GM21723 (cell line): ENCODE measurements around the gene MMS19.
"Not testable (repeated sequence)": the region's sequence is repeated elsewhere in the genome, so short reads cannot be mapped to it uniquely, and the experiment has no call there.

Experiments used
- ATAC-seq: cut with Tn5 transposase; IDR thresholded peaks from one replicate; pipeline ENCODE4 v1.9.1; 2021; ENCODE audit warnings: mild to moderate bottlenecking, moderate library complexity; ENCODE audit not compliant: unreplicated experiment

The MMS19 gene

DNA sequence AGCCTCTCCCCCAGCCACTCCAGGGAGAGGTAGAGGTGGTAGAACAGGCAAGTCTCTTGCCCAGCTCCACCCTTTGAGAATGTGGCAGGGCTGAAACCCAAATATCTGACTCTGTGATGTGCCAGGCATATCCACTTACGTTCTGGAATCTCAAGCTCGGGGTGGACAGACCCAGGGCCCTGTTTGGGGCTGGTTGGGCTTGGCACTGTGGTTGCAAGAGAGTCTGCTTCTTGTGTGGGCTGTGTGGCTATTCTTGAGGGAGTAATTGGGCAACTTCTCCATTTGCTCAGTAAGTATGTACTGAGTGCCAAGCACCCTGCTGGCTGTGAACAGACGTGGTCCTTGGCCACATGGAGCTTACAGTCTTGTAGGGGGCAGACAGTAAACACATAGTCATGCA, 5.2 kb upstream of the MMS19 start:
- ATAC-seq, result no peak

DNA sequence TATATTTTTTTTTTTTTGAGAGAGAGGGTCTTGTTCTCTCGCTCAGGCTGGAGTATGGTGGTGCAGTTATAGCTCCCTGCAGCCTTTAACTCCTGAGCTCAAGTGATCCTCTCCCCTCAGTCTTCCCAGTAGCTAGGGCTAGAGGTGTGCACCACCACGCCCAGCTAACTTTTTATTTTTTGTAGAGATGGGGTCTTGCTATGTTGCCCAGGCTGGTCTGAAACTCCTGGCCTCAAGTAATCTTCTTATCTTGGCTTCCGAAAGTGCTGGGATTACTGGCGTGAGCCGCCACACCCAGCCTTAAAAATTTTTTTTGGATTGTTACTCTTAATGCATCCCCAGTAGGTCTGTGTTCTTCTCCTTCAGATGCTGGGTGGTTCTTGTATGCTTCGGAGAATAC, 4.7 kb upstream of the MMS19 start:
- ATAC-seq, result no peak

- ATAC-seq, result no peak
Observed at GRCh38 chr10:97500297-97500575, 2.0 kb upstream of the MMS19 start.

DNA sequence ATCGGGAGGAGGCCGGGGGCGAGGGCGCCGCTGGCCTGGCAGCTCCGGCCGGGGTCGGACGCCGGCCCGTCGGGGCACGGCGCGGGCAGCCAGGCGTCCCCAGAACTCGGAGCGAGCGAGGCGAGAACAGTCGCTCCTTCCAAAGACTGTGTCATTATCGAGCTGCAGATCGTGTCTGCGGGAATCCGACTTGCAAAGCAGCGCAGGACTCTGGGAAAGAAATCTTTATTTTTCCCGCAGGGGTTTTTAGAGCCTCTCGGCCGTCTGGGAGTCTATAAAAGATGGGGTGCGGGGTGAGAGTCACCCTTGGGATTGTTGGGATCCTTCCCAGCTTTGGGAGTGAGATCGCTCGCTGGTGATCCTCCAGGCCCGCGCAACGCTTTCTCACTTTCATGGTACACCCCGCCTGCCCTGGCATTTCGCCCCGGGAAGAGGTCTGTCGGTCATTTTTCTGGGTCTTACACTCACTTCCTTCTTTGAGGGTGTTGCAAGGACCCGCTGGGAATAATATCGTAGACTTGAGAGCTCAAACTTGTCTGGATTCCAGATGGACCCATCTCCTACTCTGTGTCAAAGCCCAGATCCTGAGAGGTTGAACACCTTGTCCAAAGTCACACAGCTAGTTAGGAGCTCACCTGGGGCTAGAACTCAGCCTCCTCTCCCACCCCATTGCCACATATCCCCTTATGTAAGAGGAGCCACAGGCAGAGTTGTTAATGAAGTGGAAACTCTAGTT, 1.5 kb upstream of the MMS19 start:
- no peak for ATAC-seq

DNA sequence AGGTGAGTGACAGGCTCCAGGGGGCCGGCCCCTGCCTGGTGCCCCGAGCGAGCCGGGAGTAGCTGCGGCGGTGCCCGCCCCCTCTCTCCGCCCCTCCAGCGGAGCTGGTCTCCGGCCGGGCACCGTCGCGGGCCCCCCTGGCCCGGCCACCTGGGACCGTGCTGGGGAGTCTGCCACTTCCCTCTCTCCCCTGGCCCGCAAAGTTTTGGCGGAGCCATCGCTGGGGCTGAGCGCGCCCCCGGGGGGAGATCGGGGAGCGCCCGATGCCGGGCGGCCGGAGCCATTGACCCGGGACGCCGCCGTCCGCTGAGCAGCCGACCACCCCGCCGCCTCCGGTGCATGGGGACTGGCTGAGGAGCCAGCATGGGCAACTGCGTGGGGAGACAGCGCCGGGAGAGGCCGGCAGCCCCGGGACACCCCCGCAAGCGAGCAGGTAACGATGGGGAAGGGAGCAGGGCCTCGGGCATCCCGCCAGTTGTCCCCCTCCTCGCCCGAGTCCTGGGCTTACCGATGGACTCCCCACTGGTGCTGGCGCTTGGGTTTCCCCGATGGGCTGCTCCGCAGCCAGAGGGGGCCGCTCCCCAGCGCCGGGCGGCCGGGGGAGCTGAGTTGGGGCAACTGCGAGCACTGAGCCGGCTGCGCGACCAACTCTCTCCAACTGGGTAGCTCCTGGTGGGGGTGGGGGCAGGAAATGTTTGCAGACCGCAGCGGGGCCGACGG, 779 bp upstream of the MMS19 start, which contains the start of gene UBTD1:
Gene UBTD1 (plus strand): TSS at position 84 of the 720 bp plus-strand sequence. CDS start 280 bp downstream, at position 364.
- ATAC-seq, result peak; percentile 6

- peak; percentile 46 for ATAC-seq
Observed at GRCh38 chr10:97497572-97498075, 598 bp downstream of the MMS19 start.

DNA sequence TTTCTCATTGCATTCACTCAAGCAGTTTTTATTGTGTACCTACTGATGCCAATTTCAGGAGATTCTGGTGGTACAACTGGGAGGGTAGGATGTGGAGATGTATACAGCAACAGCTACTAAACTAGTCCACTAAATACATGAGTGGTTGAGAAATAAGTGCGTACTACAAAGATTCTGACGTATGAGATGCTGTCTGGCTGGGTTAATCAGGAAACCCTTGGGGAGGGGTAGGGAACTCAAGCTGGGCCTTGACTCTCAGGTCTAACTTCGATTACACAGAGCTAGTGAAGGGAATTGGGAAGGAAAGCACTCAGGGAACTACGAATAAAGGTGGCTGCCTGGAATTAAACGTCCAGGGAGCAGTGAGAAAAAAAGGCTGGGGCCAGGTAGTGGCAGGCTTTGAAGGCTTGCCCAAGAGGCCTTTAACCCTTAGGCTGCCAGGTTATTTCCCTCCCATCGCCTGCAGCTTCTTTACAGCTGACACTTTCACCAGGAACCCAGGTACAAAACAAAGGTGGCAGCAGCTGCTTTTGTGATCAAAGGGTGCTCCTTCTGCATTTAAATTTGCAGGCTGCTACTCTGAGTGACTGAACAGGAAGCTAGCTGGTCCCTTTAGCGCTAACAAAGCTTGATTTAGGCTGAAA, 3.2 kb downstream of the MMS19 start:
- no peak for ATAC-seq

DNA sequence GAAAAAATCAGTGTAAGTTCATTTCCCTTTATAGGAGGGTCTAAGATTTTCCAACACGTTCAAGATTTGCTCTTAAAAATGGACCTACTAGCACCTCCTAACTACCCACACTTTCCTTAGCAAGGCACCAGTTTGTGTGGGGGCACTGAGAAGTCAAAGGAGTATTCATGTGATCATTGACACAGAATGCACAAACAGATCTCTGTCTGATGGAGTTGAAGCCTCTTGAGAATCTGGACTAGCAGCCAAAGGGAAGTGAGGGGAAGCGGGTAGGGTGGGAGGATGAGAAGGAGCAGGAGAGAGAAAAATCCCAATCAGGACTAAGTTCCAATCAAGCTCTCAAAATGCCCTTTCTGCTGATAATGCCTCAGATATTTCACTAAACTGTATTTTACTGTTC, 4.1 kb downstream of the MMS19 start:
- ATAC-seq, result no peak

GRCh38 chr10:97490592-97490991, 7.6 kb downstream of the MMS19 start:
- no peak for ATAC-seq

GRCh38 chr10:97485647-97486281, 12.5 kb downstream of the MMS19 start:
- no peak for ATAC-seq

GRCh38 chr10:97483921-97484320, 14.3 kb downstream of the MMS19 start:
- ATAC-seq, result no peak

DNA sequence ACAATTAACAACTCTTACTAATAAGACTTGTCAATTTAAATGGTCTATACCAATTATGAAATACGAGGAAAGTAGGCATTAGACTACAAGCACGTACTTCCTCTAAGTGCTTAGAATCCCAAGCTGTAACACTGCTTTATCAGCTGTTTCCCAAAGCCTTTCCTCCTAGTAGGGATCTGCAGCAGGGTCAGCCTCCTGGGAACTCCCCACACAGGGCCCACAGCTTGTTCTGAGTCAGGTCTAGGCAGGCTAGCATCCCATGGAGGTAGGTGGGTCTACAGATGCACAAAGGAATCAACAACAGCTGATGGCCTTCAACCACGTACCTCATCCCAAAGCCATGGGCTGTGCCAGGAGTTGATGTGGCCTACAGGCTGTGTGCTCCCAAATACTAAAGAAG, 14.7 kb downstream of the MMS19 start:
- ATAC-seq, result no peak

- ATAC-seq, result no peak
Observed at GRCh38 chr10:97482381-97482780, 15.8 kb downstream of the MMS19 start.

DNA sequence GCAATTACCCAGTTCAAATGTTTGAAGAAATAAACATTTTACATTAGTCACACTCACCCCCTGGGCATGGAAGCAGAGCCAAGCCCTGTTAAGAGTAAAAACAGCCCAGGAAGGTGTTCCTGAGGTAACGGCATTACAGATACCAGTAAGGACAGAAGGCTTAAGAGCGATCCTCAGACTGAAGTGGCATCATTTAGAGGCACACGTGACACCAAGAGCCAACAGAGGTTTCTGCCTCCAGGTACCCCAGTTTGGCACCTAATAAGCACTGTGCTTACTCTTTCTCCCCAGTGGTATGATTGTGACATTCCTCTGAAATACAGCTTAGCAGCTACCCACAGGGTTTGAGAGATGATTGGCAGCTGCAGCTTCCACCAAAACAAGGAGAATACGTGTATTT, 17.2 kb downstream of the MMS19 start:
- no peak for ATAC-seq

DNA sequence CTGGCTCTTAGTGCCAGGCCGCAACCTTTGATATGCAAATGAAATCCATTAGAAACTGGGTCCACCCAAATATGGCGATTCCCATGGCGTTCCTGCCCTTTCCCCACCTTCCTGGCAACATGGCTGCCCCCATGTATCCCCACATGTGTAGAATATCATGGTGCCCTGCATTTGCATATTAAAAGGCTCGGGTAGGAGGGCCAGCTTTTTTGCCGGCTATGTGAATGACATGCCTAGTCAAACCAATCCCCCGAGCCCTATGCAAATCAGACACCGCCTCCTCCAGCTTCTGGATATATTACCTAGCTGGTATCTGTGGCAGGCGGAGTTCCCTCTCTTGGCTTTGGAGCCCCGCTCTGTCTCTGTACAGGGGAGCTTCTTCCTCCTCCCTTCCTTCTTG, 18.3 kb downstream of the MMS19 start:
- no peak for ATAC-seq

- not testable (repeated sequence) for ATAC-seq
Observed at GRCh38 chr10:97479410-97479809, 18.8 kb downstream of the MMS19 start.

- ATAC-seq, result no peak
Observed at GRCh38 chr10:97475936-97476594, 22.2 kb downstream of the MMS19 start.

DNA sequence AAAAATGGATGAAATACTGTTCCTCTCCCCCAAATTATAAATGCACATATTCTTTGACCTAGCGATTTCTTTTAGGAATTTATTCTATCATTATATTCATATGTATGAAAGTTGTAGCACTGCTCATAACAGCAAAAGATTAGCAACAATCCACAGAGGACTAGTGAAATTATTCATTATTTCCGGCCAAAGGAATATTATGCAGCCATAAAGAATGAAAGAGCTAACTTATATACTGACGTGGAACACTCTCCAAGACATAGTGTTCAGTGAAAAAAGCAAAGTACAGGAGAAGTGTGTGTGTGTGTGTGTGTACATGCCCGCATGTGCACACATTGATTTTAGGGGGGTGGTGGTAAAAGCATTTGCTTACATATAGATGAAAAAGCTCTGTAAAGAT, 23.3 kb downstream of the MMS19 start:
- no peak for ATAC-seq

DNA sequence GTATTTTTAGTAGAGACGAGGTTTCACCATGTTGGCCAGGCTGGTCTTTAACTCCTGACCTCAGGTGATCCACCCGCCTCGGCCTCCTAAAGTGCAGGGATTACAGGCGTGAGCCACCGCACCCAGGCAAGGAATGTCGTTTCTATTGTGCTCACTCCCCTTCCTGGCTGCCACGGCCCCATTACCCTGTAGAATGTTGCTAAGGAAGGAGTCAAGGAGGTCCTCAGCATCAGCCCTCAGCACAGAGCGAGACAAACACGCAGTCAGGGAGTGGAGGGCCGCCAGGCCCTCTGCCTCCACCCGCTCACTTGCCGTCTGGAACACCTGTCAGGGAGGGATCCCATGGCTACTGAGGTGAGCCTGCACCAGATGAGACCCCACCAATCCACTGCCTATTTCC, 29.4 kb downstream of the MMS19 start:
- not testable (repeated sequence) for ATAC-seq

- ATAC-seq, result no peak
Observed at GRCh38 chr10:97468162-97468561, 30.1 kb downstream of the MMS19 start.

DNA sequence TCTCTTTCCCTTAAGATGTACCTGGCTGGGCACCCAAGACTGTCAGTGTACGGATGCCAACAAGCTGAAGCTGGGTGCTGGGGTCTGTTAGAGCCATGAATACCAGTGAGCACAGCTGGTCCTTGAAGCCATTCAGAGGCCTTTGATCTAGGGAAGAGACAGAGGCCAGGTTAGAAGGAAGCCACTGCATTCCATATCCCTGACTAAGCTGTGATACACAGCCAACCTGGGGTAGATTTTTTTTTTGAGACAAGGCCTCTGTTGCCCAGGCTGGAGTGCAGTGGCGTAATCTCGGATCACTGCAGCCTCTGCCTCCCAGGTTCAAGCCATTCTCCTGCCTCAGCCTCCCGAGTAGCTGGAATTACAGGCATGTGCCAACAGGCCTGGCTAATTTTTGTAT, 31.5 kb downstream of the MMS19 start:
- no peak for ATAC-seq
